AG10803 (cell line): ENCODE results near the gene ITPRIP.

ENCODE experiments used
- DNase-seq: peaks from one replicate; pipeline ENCODE4 v3.0.0; 2010; ENCODE audit warnings: low read depth
- H3K4me3 ChIP-seq: 2 replicates; pipeline ENCODE4 v1.5.1; 2011; ENCODE audit warnings: mild to moderate bottlenecking, low read length, control low read depth
- TF ChIP-seq, protein P1 (sequence below): conservative IDR thresholded peaks from 2 replicates; pipeline ENCODE4 v1.5.1; 2011; ENCODE audit warnings: mild to moderate bottlenecking, low read length, control low read depth, inconsistent platforms

ITPRIP gene

DNA sequence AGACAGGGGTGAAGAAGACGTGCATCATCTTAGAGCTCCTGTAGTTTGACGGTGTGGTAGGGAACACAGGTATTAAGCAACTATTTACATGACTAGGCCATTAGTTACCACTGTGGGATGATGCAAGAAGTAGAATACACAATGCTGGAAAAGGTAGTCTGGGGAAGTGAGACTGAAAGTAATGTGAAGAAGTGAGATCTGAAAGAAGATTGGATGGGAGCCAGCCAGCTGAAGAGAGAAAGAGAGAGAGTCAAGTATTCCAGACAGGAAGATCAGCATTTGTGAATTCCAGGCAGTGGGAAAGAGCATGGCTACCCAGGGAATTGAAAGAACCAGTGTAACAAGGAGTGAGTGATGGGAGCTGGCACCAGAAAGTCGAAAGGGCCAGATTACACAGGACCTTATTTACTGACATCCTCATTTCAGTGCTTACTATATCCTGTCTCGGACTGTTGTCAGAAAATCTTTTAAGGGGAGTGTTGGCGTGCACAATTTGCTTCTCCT is 11.4 kb upstream of the ITPRIP start:
- H3K4me3 ChIP-seq: no peak overlapping the region
- TF ChIP-seq, protein P1, sequence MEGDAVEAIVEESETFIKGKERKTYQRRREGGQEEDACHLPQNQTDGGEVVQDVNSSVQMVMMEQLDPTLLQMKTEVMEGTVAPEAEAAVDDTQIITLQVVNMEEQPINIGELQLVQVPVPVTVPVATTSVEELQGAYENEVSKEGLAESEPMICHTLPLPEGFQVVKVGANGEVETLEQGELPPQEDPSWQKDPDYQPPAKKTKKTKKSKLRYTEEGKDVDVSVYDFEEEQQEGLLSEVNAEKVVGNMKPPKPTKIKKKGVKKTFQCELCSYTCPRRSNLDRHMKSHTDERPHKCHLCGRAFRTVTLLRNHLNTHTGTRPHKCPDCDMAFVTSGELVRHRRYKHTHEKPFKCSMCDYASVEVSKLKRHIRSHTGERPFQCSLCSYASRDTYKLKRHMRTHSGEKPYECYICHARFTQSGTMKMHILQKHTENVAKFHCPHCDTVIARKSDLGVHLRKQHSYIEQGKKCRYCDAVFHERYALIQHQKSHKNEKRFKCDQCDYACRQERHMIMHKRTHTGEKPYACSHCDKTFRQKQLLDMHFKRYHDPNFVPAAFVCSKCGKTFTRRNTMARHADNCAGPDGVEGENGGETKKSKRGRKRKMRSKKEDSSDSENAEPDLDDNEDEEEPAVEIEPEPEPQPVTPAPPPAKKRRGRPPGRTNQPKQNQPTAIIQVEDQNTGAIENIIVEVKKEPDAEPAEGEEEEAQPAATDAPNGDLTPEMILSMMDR: no peak
- DNase-seq: peak; percentile 68

DNA sequence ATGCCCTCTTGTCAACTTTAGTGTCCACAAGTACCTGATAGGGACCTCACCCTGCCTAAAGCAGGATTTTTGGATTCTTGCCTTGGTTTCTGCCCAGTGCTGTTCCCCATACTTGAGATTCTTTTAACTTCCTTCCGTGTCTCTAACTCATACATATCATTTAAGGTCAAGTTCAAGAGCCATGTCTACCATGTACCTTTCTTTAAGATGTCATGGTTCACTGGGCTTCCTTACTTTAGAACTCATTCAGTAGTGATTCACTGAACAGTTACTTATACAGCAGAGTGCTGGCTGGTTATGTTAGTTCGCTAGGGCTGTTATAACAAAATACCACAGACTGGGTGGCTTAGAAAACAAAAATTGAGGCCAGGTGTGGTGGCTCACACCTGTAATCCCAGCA is 10.3 kb upstream of the ITPRIP start:
- TF ChIP-seq, protein P1: no peak
- DNase-seq: no peak
- no peak overlapping the region for H3K4me3 ChIP-seq

DNA sequence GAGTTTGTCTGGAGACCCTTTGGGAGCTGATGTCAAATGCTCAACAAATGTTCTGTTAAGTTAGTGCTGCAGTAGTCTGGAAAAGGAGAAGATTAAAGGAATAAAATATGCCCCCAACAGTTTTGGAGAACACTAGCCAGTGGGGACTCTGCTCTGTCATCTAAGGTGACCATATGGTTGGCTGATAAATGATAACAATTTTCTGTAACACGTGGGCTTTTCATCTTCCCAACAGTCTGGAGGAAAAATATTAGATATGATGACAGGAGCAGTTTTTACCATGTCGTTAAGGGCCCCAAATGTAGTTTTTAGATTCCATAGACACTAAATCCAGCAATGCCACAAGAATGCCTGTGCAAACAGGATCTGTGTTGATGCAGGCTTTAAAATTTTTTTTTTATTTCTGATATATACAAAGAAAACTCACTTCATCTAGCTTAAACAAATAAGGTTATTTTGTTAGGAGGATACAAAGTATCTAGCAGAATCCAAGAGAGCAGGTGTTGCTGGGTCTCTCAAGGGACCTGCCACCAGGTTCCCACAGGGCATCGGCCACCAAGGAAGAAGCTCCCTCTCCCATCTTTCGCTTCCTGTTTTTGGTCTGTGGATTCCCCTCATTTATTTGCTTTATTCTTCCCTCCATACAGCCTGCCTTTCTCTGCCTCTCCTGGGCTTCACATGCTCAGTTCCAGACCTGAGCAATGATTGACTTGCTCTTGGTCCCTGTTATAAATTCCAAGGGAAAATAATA is 9.2 kb upstream of the ITPRIP start:
- H3K4me3 ChIP-seq: no peak overlapping the region
- no peak for DNase-seq
- TF ChIP-seq, protein P1: no peak

DNA sequence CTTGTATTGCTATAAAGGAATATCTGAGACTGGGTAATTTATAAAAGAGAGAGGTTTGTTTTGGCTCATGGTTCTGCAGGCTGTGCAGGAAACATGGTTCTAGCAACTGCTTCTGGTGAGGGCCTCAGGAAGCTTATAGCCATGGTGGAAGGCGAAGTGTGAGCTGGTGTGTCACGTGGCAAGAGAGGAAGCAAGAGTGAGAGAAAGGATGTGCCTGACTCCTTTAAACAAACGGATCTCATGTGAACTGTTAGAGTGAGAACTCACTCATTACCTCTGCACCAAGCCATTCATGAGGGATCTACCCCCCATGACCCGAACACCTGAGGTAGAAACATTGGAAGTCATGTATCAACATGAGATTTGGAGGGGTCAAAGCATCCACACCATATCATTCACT is 7.7 kb upstream of the ITPRIP start:
- H3K4me3 ChIP-seq: no peak overlapping the region
- no peak for DNase-seq
- TF ChIP-seq, protein P1: no peak

DNA sequence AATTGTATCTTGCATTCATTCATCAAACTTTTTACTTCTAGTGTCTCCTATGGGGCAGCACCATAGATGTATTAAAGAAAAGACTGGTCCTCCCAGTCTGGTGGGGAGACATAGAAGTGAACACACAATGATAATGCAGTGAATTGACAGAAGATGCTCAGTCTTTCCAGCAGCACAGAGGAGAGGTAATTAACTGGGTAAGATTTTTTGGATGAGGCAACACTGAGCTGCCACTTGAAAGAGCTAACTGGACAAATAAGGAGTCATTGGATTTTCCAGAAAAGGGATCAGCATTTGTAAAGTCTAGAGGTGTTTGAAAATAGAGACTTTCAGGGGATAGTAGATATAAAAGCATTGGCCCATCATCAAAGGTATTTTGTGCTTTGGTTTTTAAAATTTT is 7.2 kb upstream of the ITPRIP start:
- H3K4me3 ChIP-seq: no peak overlapping the region
- TF ChIP-seq, protein P1: no peak
- peak; percentile 29 for DNase-seq

DNA sequence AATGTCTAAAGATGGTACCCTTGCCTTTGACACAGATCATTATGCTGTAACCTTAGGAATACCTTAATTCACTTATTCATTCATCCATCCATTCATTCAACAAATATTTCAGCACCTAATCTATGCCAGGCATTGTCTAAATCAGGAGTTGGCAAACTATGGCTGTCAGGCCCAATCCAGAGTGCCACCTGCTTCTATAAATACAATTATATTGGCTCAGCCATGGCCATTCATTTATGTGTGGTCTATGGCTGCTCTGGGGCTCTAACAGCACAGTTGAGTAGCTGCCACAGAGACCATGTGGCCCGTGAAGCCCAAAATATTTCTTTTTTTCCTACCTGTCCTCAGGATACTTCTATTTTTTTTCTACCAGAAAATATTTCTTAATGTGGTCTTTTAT is 6.0 kb upstream of the ITPRIP start:
- TF ChIP-seq, protein P1: no peak
- no peak overlapping the region for H3K4me3 ChIP-seq
- no peak for DNase-seq

DNA sequence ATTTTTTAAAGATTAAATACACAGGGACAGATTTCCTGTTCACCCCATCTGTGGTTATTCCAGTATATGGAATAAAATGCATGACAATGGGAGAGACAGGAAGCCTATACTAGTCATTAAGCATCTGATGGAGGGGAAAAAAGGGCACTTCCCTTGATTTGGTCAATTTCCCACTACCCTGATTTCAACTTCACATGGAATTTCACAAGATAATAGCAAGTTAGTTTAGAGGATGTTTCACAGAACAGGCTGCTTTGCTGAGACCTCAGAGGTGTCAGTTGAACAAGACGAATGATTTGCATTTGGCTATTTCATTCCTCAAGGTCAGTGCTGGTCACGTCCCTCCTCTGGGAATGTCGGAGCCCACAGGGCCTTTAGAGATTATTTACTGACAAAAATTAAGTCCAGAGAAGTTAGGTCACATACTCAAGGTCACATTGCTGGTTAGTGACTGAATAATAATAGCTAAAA is 4.7 kb upstream of the ITPRIP start:
- DNase-seq: peak; percentile 86
- TF ChIP-seq, protein P1: no peak
- no peak overlapping the region for H3K4me3 ChIP-seq
